Hematopoietic multipotent progenitor cell treated with erythropoietin and hydrocortisone succinate and interleukin-3 and kit ligand, for 17 days (in vitro differentiated cells): ENCODE measurements around the gene TNNI3.

Source experiments
- DNase-seq: peaks from one replicate; pipeline ENCODE4 v3.0.0-alpha.2; 2015; ENCODE audit warnings: low spot score

Gene TNNI3

DNA sequence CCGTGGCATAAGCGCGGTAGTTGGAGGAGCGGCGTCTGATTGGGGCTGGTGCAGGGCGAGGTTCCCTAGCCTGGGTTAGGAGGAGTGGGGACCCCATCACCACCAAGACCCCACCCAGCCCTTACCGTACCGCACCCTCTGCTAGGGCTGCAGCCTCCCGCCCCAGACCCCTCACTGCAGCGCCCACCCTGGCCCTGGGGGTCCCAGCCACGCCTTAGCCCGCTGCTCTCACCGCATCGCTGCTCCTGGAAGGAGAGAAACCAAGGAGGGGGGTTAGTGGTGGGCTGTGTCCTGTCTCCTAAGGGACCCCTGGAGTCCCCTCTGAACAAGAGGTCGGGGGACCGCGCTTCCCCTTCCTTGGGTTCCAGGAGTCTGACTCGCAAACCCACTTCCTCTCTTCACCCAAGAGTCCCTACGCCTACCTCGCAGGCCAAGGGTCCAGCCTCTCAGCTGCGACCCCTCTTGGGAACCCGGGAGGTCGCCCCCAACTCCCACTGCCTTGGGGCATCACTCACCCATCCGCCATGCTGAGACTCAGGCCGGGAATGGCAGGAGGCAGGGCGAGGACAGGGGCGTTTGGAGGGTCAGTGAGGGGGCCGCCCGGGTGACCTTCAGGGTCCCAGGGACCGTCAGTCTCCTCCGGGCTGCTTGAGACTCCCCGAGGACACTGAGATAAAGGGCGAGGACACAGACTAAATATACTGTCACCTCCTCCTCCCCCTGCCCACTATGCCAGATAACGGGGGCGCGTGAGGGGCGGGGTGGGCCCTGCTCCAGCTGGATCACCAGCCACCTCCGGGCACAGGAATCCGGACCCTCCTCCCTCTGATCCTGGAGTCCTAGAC lies at the start of gene TNNI3:
TNNI3 (minus strand) TSS at position 669 of the 845 bp plus-strand sequence; CDS start at position 526, 143 bp downstream.
- no peak for DNase-seq

DNA sequence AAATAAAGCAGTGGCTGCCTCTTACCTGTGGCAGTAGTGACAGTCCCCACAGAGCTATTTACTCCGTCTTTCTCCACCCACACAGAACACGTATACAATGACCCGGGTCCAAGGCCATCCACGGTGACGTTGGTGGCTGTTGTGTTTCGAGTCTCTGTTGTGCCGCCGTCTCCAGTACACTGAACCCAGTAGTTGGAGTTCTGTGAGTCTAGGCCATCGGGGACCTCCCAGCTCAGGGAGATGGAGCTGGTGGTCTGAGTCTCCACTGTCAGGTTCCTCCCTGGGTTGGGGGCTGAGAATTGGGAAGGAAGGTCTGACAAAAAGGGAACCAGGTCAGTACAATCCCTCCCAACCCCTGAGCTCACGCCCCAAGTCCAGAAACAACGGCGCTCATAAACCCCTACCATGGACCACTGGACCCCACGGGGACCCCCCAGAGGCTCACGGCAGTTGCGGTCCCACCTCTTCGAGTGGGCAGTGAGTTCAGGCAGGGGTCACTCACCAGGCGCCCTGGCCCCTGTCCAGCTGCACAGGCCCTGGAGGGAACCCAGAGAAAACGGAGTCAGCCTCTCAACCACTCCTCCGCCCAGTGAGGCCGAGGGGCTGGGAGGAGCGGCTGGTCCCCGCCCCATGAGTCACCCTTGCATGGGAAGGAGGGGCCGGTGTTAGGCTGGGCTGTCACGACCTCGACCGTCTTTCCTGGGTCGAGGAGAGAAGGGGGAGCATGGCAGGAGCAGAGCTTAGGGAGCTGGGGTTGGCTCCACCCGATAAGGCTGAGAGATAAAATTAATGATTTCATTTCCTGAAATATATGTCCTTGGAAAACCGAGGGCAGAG lies 49.4 kb upstream of the TNNI3 start:
- peak; percentile 84 for DNase-seq

DNA sequence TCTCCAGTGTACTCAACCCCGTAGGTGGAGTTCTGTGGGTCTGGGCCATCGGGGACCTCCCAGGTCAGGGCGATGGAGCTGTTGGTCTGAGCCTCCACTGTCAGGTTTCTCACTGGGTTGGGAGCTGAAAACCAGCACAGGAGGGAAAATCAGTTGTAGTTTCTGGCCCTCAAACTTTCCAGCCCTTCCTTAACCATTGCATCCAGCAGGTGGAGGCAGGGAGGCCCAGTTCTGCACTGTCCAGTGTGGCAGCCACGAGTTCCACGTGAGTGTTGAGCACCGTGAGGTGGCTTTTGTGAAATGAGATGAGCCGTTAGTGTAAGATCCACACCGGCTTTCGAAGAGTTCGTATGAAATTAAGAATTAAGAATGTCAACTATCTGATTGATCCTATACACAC lies 44.7 kb upstream of the TNNI3 start:
- peak; percentile 44 for DNase-seq

DNA sequence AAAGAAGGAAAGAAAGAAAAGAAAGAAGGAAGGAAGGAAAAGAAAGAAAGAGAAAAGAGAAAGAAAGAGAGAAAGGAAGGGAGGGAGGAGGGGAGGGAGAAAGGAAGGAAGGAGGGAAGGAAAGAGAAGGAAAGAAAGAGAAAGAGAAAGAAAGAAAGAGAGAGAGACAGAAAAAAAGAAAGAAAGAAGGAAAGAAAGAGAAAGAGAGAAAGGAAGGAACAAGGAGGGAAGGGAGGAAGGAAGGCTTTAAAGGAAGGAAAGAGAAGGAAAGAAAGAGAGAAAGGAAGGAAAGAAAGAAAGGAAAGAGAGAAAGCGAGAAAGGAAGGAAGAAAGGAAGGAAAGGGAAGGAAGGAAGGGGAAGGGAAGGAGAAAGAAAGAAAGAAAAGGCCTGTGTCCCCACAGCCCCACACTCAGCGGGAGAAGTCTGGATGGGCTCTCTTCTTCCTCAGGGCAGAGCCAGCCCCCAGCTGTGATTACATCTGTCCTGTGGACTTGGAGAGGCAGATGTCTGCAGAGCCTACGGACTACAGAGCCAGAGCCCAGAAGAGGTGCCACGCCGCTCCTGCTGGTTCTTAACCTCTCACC lies 42.2 kb upstream of the TNNI3 start:
- no peak for DNase-seq

DNA sequence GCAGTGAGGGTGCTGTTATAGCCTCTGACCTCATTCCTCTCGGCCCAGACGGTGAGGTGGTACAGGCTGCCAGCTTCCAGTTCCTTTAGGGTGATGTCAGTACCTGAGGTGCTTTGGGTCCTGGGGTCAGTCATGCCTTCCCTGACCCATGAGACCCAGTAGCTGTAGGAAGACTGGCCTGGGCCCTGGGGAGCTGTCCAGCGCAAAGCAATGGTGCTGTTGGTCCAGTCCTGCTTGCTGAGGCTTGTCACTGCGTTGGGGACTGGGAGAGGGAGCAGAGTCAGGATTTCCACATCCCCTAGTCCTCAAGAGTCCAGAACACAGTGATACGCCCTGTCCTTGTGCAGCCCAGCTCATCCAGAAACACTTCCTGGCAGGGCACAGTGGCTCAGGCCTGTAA lies 41.1 kb upstream of the TNNI3 start:
- no peak for DNase-seq

DNA sequence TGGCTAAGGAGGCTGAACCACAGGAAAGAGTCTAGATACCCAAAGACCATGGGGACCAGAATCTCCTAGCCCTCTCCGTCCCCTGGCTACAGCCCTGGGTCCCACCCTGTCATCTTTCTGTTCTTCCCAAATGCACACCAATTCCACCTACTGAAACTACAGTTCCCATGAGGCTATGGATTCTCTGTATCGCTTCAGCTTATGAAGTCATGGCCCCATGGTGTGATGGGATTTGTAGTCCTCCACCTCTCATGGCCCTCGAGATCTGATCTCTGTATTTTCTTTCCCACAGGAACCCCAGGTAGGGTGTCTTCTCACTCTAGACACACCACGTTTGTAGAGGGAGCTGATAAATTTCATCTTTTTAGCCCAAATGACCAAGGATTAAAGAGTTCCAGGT lies 40.0 kb upstream of the TNNI3 start:
- DNase-seq, result peak; percentile 23

DNA sequence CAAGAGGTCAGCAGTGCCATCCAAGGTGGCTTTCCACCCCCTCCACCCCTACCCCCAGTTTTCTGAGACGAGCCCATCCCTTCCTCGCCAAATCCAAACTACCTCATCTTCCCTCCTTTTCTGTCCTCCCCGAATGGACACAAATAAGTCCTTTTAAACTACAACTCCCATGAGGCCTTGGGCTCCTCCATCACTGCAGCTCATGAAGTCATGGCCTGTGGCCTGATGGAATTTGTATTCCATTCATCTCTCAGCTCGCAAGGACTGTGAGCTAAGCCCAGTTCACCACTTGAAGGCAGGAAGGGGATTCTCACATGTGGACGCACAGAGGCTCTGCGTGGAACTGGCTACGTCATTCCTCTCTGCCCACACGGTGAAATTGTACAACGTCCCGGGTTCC lies 39.3 kb upstream of the TNNI3 start:
- no peak for DNase-seq

- no peak for DNase-seq
Observed at GRCh38 chr19:55193481-55193880, 35.9 kb upstream of the TNNI3 start.

DNA sequence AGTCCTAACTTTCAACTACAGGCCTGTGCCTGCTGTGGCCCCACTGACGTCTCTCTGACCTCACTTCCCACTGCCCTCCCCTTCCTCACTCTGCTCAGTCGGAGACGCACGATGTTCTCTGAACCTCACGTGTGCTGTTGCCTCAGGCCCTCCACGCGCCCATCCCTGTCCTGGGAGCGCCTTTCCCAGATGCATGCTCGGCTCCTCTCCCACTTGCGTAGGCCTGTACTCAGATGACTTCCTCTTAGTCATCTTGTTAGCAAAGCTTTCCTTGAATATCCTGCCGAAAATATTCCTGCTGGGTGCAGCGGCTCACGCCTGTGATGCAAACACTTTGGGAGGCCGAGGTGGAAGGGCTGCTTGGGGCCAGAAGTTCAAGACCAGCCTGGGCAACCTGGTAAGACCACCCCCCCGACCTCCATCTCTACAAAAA lies 31.9 kb upstream of the TNNI3 start:
- DNase-seq, result no peak

- DNase-seq, result no peak
Observed at GRCh38 chr19:55188625-55189024, 31.1 kb upstream of the TNNI3 start.

DNA sequence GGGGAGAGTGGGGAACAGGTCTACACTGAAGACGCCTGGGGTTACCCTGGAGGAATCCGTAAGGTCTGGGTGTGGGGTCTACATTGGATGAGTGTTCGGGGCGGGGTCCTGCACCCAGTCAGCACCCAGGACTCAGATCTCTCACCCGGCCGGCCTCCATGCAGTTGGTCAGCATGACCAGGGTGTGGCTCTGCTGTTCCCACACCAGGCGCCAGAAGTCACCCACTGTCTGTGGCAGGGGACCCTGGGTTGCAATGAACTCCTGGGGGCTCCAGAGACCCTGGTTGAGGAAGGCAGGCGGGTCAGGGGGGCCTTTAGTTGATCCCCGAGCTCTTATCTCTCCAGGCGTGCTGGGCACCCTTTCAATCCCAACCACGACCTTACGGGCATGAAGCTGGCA lies 28.5 kb upstream of the TNNI3 start:
- DNase-seq, result no peak

GRCh38 chr19:55181740-55182139 lies 24.2 kb upstream of the TNNI3 start:
- no peak for DNase-seq

DNA sequence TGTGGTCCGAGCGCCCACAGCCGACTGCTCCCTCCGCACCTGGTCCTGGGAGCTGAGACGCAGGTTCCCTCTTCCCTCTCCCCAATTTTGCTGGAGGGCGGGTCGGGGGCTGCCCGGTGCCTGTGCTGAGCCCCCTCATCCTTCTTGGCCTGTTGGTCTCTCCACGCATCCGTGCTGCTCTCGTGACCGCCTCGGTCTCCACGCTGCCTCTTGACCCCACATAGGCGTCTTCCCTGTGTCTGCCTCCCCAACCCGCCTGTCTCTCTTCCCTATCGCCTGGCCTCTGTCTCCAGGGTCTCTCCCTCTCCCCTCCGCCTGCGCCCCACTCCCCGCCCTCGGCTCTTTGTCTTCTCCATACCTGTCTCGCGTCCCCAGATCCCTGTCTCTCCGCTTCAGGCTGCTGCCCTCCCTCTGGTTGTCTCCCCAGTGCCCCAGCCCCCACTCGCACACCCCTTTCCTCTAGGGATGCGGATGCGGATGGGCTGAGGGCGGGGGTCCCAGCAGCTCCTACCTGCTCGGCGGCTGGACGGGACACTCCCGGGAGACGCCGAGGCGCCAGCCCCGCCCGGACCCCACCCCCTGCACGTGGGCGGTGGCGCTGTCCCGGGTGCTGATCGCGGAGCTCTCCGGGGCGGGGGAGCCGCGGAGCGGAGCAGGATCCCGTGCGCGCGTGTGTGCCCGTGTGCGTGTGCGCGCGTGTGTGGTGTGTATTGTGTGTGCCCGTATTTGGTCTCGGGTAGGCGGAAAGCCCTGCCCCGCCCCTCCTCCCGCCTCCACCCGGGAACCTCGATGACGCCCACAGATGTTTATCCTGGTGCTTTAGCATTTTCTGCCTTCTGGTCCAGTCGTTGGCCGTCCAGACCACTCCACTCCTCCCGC lies 22.3 kb upstream of the TNNI3 start, which contains the start of gene SYT5:
SYT5 (minus strand) TSS at position 684 of the 879 bp plus-strand sequence. CDS start 1,248 bp downstream, outside the sequence.
- no peak for DNase-seq

- peak; percentile 42 for DNase-seq
Observed at GRCh38 chr19:55178781-55179599, 21.5 kb upstream of the TNNI3 start.

DNA sequence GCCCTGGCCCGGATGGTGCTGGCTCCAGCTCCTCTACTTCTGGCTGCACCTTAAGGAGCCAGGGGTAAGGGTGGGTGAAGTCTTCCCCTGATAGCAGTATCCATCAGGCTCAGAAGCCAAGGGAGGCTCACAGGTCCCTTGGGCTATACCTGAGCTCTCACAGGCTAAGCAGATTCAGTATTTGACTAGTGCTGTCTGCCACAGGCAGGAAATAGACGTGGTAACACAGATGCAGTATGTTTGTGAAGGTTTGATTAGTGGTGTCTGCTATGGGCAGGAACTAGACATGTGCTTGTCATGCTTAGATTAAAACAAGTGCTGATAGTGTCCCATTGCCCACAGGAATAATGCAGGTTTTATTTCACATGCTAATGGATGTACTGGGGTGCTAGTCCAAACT lies 18.5 kb upstream of the TNNI3 start:
- no peak for DNase-seq

GRCh38 chr19:55175117-55175867 lies 17.8 kb upstream of the TNNI3 start:
- no peak for DNase-seq

GRCh38 chr19:55174425-55175116 lies 17.0 kb upstream of the TNNI3 start:
- no peak for DNase-seq

- peak; percentile 64 for DNase-seq
Observed at GRCh38 chr19:55173714-55174409, 16.3 kb upstream of the TNNI3 start.
